SK-N-SH (cell line): Measurements from ENCODE around the gene RELB. TPM values are rescaled to one million over a fixed set of nuclear protein-coding genes. Genes with fewer than 3 reads are reported as not detected.

Experiments
- CTCF ChIA-PET: fragments of 300-600, 350-600 bp; formaldehyde crosslinking; extraction: SDS; loops from one replicate; lab custom pipeline; 2021; lab: Yijun Ruan, JAX
- POLR2A ChIA-PET: fragments of 350-600 bp; sonication (Branson Sonifier 250); formaldehyde crosslinking; extraction: SDS; loops from one replicate; lab custom pipeline; 2020; ENCODE audit warnings: antibody characterized with exemption, inconsistent platforms; lab: Yijun Ruan, JAX
- DNase-seq: peaks from one replicate; pipeline ENCODE4 v3.0.0; 2012
- H2AFZ ChIP-seq: fragments of 200-600 bp; sonication (generic); 2 replicates; pipeline ENCODE4 v1.8.1; 2016; ENCODE audit warnings: antibody characterized with exemption, mild to moderate bottlenecking, low read depth
- H3F3A ChIP-seq: fragments of 200-600 bp; sonication (generic); replicated peaks from 2 replicates; pipeline ENCODE3; 2016; ENCODE audit warnings: antibody characterized with exemption, mild to moderate bottlenecking; ENCODE audit not compliant: insufficient read depth
- H3K27ac ChIP-seq, 2 experiments: fragments of 200-500 bp in 1 of 2; fragments of 200-600 bp in 1 of 2; sonication (Bioruptor generic) in 1 of 2; sonication (generic), shearing (Covaris generic) in 1 of 2; 2 replicates each; pipeline versions ENCODE4 v1.5.1 to v1.6.1; 2014 to 2016; ENCODE audit warnings: low read depth in 2 of 2, inconsistent platforms in 1 of 2, low read length in 1 of 2, mild to moderate bottlenecking in 1 of 2, mixed read lengths in 1 of 2
- H3K27me3 ChIP-seq: fragments of 200-600 bp; sonication (generic), shearing (Covaris generic); 2 replicates; pipeline ENCODE4 v1.6.1; 2016; ENCODE audit warnings: mixed run types; ENCODE audit not compliant: insufficient read depth
- H3K36me3 ChIP-seq, 2 experiments: fragments of 200-500 bp in 1 of 2; fragments of 200-600 bp in 1 of 2; sonication (Bioruptor generic) in 1 of 2; sonication (generic) in 1 of 2; replicated peaks in 1 of 2; 2 replicates each; pipeline versions ENCODE3 to v1.5.1; 2014 to 2016; ENCODE audit warnings: low read length in 1 of 2, mild to moderate bottlenecking in 1 of 2; ENCODE audit not compliant: insufficient read depth in 2 of 2, control insufficient read depth in 1 of 2
- H3K4me1 ChIP-seq, 2 experiments: fragments of 200-500 bp in 1 of 2; fragments of 200-600 bp in 1 of 2; sonication (Bioruptor generic) in 1 of 2; sonication (generic), shearing (Covaris generic) in 1 of 2; 2 replicates each; pipeline versions ENCODE4 v1.5.1 to v1.6.1; 2014 to 2016; ENCODE audit warnings: low read depth in 1 of 2, low read length in 1 of 2, mixed run types in 1 of 2; ENCODE audit not compliant: insufficient read depth in 2 of 2, control insufficient read depth in 1 of 2
- H3K4me2 ChIP-seq: fragments of 200-600 bp; sonication (generic), shearing (Covaris generic); 2 replicates; pipeline ENCODE4 v1.6.1; 2017; ENCODE audit warnings: mixed run types
- H3K4me3 ChIP-seq, 2 experiments: fragments of 200-500 bp in 1 of 2; fragments of 200-600 bp in 1 of 2; sonication (Bioruptor generic) in 1 of 2; sonication (generic), shearing (Covaris generic) in 1 of 2; 2 replicates each; pipeline versions ENCODE4 v1.5.1 to v1.8.1; 2014 to 2016; ENCODE audit warnings: low read depth in 2 of 2, inconsistent platforms in 1 of 2, low read length in 1 of 2, mild to moderate bottlenecking in 1 of 2, mixed read lengths in 1 of 2, moderate library complexity in 1 of 2
- H3K79me2 ChIP-seq: fragments of 200-600 bp; sonication (generic); 2 replicates; pipeline ENCODE4 v1.8.1; 2017; ENCODE audit warnings: mild to moderate bottlenecking; ENCODE audit not compliant: insufficient read depth
- H3K9ac ChIP-seq: fragments of 200-600 bp; sonication (generic); 2 replicates; pipeline ENCODE4 v1.6.1; 2017; ENCODE audit warnings: mixed run types
- H3K9me2 ChIP-seq: fragments of 200-600 bp; sonication (generic); 2 replicates; pipeline ENCODE4 v1.6.1; 2017; ENCODE audit warnings: mixed run types
- H3K9me3 ChIP-seq: fragments of 200-600 bp; sonication (generic); 2 replicates; pipeline ENCODE4 v1.6.1; 2017; ENCODE audit warnings: mixed run types, mild to moderate bottlenecking, moderate library complexity
- H4K20me1 ChIP-seq: fragments of 200-600 bp; sonication (generic); 2 replicates; pipeline ENCODE4 v1.6.1; 2017; ENCODE audit warnings: mild to moderate bottlenecking, mixed run types; ENCODE audit not compliant: insufficient read depth
- ELF1 ChIP-seq: IDR thresholded peaks from 2 replicates; pipeline ENCODE4 v1.4.0; 2012
- EP300 ChIP-seq, 2 experiments: IDR thresholded peaks; 2 replicates each; pipeline versions ENCODE4 v1.4.0 to v1.6.1; 2012; ENCODE audit warnings: borderline replicate concordance in 1 of 2, low read depth in 1 of 2, low read length in 1 of 2
- FOSL2 ChIP-seq: IDR thresholded peaks from 2 replicates; pipeline ENCODE4 v1.4.0; 2012; ENCODE audit warnings: low read depth, mild to moderate bottlenecking, moderate library complexity, borderline replicate concordance
- FOXJ3 ChIP-seq: sonication (generic); formaldehyde crosslinking; IDR thresholded peaks from 2 replicates; pipeline ENCODE4 v1.5.1; 2020; ENCODE audit warnings: mild to moderate bottlenecking, missing genetic modification reagents
- FOXM1 ChIP-seq: IDR thresholded peaks from 2 replicates; pipeline ENCODE4 v1.4.0; 2012; ENCODE audit warnings: low read depth, mild to moderate bottlenecking
- GABPA ChIP-seq: IDR thresholded peaks from 2 replicates; pipeline ENCODE4 v1.4.0; 2012; ENCODE audit warnings: low read depth, mild to moderate bottlenecking
- JUND ChIP-seq: IDR thresholded peaks from 2 replicates; pipeline ENCODE4 v1.4.0; 2012
- MAX ChIP-seq: IDR thresholded peaks from 2 replicates; pipeline ENCODE4 v1.4.0; 2012; ENCODE audit warnings: low read depth
- NFIC ChIP-seq: IDR thresholded peaks from 2 replicates; pipeline ENCODE4 v1.4.0; 2012; ENCODE audit warnings: borderline replicate concordance
- RCOR1 ChIP-seq: fragments of 150-350 bp; IDR thresholded peaks from 2 replicates; pipeline ENCODE4 v1.6.1; 2017; ENCODE audit warnings: antibody characterized with exemption, low read length
- RFX5 ChIP-seq: IDR thresholded peaks from 2 replicates; pipeline ENCODE4 v1.6.1; 2012; ENCODE audit warnings: mild to moderate bottlenecking, improper control_type of control experiment, low read length
- SIN3A ChIP-seq: IDR thresholded peaks from 2 replicates; pipeline ENCODE4 v1.6.1; 2012; ENCODE audit warnings: low read depth, mild to moderate bottlenecking, low read length, moderate library complexity, borderline replicate concordance
- SMC3 ChIP-seq: IDR thresholded peaks from 2 replicates; pipeline ENCODE4 v1.6.1; 2012; ENCODE audit warnings: low read depth, low read length, improper control_type of control experiment
- TAF1 ChIP-seq: IDR thresholded peaks from 2 replicates; pipeline ENCODE4 v1.6.1; 2012; ENCODE audit warnings: low read depth, mild to moderate bottlenecking, low read length, moderate library complexity, borderline replicate concordance
- TEAD4 ChIP-seq: IDR thresholded peaks from 2 replicates; pipeline ENCODE4 v1.4.0; 2012; ENCODE audit warnings: mild to moderate bottlenecking, borderline replicate concordance; ENCODE audit not compliant: insufficient read depth
- USF2 ChIP-seq: fragments of 150-350 bp; IDR thresholded peaks from 2 replicates; pipeline ENCODE4 v1.6.1; 2017; ENCODE audit warnings: antibody characterized with exemption, low read length, low read depth, borderline replicate concordance
- YY1 ChIP-seq: IDR thresholded peaks from 2 replicates; pipeline ENCODE4 v1.4.0; 2012; ENCODE audit warnings: low read depth, mild to moderate bottlenecking
- WGBS: methylation state at CpG from one replicate; pipeline ENCODE4 v1.1.6; 2017; ENCODE audit warnings: low lambda C conversion rate; 5-methylcytosine and 5-hydroxymethylcytosine counted together
- polyA plus RNA-seq, 3 experiments: library from polyadenylated mRNA; depleted of rRNA; stranded (reverse); fragments of >200 nt; gene quantifications; 2 replicates each; pipeline ENCODE4 v1.2.3, GENCODE V29; 2012
- TF ChIP-seq, protein P1 (sequence below): fragments of 200-600 bp; sonication (generic); IDR thresholded peaks from 2 replicates; pipeline ENCODE4 v1.6.1; 2017; ENCODE audit warnings: antibody characterized with exemption, mild to moderate bottlenecking, moderate library complexity
- TF ChIP-seq, protein P2 (sequence below): IDR thresholded peaks from 2 replicates; pipeline ENCODE4 v1.6.1; 2012; ENCODE audit warnings: mild to moderate bottlenecking, low read depth, low read length, moderate library complexity
- TF ChIP-seq, protein P3 (sequence below): IDR thresholded peaks from 2 replicates; pipeline ENCODE4; 2012

Gene RELB
- polyA plus RNA-seq, 1 of the 3 experiments (the other 2 are of a cell fraction) = 12.6 TPM

- WGBS = 87% methylated on average over 7 of the region's 7 CpGs
- H3K27me3 ChIP-seq = no peaks in the 10 kb centered on the region
- POLR2A ChIA-PET = no interaction called here
- no peak overlapping the region for H3K4me3 ChIP-seq
- H3K9me2 ChIP-seq = no peaks in the 10 kb centered on the region
- TF ChIP-seq FOXM1 = no peak
- no peak for TF ChIP-seq SMC3
- no peak for TF ChIP-seq RFX5
- peaks cover 2 to 12% of the 10 kb centered on the region in 2 experiments for H3K36me3 ChIP-seq
- no peak overlapping the region for H2AFZ ChIP-seq
- CTCF ChIA-PET = interaction anchor here (1.1 to 10.2 kb wide), 3 partner anchors 14 to 54 kb away, joined by 3 to 131 read pairs (median 3); partner anchors contain the start of gene APOE
- no peaks in the 10 kb centered on the region for H3K9me3 ChIP-seq
- H3K9ac ChIP-seq = peak overlapping the region; percentile 1; the same call in 1 of the 2 replicates
- no peak for DNase-seq
- H3K4me1 ChIP-seq = peaks cover 0 to 25% of the 10 kb centered on the region in 2 experiments; a peak in 2 of 4 replicates
- H3K27ac ChIP-seq = no peak overlapping the region
- peaks cover 76% of the 10 kb centered on the region for H3K79me2 ChIP-seq
- peaks cover 6% of the 10 kb centered on the region for H3F3A ChIP-seq
- peak overlapping the region; percentile 93; the same call in 1 of the 2 replicates for H3K4me2 ChIP-seq
- peaks cover 62% of the 10 kb centered on the region for H4K20me1 ChIP-seq
Observed at GRCh38 chr19:44957526-44957925, 43.7 kb upstream of the RELB start.

DNA sequence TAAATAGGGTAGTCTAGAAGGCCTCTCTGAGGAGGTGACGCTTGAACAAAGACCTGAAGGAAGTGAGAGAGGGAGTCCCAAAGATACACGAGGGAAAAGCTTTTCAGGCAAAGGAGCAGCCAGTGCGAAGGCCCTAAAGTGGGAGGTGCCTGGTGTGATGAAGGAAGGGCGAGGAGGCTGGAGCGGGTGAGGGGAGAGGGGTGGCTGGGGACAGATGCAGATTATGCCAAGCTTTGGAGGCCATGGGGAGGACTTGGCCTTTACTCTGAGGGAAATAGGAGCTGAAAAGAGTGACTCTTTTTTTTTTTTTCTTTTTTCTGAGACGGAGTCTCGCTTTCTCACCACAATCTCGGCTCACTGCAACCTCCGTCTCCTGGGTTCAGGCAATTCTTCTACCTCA lies 43.2 kb upstream of the RELB start:
- H3K9ac ChIP-seq = no peak overlapping the region
- H3K27me3 ChIP-seq = no peaks in the 10 kb centered on the region
- no peak overlapping the region for H2AFZ ChIP-seq
- ChIA-PET CTCF (interaction anchor here (1.1 to 1.5 kb wide), 2 partner anchors 13 to 32 kb away, joined by 3 read pairs; no protein-coding TSS in a partner anchor), POLR2A (no interaction called here)
- H3K9me2 ChIP-seq = no peaks in the 10 kb centered on the region
- H3K27ac ChIP-seq = no peak overlapping the region
- no peak overlapping the region for H3K4me3 ChIP-seq
- 0 out of 2 replicates have a peak overlapping the region, but pooled peaks have one; percentile 93 for H3K4me2 ChIP-seq
- peaks cover 62% of the 10 kb centered on the region for H4K20me1 ChIP-seq
- peaks cover 4 to 12% of the 10 kb centered on the region in 2 experiments for H3K36me3 ChIP-seq
- no peaks in the 10 kb centered on the region for H3K9me3 ChIP-seq
- peaks cover 6% of the 10 kb centered on the region for H3F3A ChIP-seq
- TF ChIP-seq JUND (no peak), FOXJ3 (CRISPR knock-in tag) (no peak), RCOR1 (no peak), NFIC (no peak), GABPA (no peak), EP300 (IDR thresholded peaks at IDR 0.05; ENCODE audit: borderline replicate concordance in 1 of 2, low read depth in 1 of 2, low read length in 1 of 2) (no peak), TEAD4 (no peak), FOSL2 (no peak), USF2 (no peak), SIN3A (no peak), TAF1 (no peak), YY1 (no peak), ELF1 (no peak), MAX (no peak)
- TF ChIP-seq, protein P1, sequence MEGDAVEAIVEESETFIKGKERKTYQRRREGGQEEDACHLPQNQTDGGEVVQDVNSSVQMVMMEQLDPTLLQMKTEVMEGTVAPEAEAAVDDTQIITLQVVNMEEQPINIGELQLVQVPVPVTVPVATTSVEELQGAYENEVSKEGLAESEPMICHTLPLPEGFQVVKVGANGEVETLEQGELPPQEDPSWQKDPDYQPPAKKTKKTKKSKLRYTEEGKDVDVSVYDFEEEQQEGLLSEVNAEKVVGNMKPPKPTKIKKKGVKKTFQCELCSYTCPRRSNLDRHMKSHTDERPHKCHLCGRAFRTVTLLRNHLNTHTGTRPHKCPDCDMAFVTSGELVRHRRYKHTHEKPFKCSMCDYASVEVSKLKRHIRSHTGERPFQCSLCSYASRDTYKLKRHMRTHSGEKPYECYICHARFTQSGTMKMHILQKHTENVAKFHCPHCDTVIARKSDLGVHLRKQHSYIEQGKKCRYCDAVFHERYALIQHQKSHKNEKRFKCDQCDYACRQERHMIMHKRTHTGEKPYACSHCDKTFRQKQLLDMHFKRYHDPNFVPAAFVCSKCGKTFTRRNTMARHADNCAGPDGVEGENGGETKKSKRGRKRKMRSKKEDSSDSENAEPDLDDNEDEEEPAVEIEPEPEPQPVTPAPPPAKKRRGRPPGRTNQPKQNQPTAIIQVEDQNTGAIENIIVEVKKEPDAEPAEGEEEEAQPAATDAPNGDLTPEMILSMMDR = no peak
- TF ChIP-seq, protein P2, sequence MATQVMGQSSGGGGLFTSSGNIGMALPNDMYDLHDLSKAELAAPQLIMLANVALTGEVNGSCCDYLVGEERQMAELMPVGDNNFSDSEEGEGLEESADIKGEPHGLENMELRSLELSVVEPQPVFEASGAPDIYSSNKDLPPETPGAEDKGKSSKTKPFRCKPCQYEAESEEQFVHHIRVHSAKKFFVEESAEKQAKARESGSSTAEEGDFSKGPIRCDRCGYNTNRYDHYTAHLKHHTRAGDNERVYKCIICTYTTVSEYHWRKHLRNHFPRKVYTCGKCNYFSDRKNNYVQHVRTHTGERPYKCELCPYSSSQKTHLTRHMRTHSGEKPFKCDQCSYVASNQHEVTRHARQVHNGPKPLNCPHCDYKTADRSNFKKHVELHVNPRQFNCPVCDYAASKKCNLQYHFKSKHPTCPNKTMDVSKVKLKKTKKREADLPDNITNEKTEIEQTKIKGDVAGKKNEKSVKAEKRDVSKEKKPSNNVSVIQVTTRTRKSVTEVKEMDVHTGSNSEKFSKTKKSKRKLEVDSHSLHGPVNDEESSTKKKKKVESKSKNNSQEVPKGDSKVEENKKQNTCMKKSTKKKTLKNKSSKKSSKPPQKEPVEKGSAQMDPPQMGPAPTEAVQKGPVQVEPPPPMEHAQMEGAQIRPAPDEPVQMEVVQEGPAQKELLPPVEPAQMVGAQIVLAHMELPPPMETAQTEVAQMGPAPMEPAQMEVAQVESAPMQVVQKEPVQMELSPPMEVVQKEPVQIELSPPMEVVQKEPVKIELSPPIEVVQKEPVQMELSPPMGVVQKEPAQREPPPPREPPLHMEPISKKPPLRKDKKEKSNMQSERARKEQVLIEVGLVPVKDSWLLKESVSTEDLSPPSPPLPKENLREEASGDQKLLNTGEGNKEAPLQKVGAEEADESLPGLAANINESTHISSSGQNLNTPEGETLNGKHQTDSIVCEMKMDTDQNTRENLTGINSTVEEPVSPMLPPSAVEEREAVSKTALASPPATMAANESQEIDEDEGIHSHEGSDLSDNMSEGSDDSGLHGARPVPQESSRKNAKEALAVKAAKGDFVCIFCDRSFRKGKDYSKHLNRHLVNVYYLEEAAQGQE = no peak
- TF ChIP-seq, protein P3, sequence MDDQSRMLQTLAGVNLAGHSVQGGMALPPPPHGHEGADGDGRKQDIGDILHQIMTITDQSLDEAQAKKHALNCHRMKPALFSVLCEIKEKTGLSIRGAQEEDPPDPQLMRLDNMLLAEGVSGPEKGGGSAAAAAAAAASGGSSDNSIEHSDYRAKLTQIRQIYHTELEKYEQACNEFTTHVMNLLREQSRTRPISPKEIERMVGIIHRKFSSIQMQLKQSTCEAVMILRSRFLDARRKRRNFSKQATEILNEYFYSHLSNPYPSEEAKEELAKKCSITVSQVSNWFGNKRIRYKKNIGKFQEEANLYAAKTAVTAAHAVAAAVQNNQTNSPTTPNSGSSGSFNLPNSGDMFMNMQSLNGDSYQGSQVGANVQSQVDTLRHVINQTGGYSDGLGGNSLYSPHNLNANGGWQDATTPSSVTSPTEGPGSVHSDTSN = no peak
- 90% methylated on average over 9 of the region's 9 CpGs for WGBS
- DNase-seq = no peak
- H3K4me1 ChIP-seq = peaks cover 0 to 25% of the 10 kb centered on the region in 2 experiments; a peak in 2 of 4 replicates
- H3K79me2 ChIP-seq = peaks cover 80% of the 10 kb centered on the region
